HepG2 (cell line): ENCODE results near the gene AXIN2. TPM values are rescaled to one million over a fixed set of nuclear protein-coding genes. Genes with fewer than 3 reads are reported as not detected.

Source experiments
- ATAC-seq: fragments of 200-7000 bp; cut with Tn5 transposase; 3 replicates; pipeline ENCODE4 v1.9.1; 2020; ENCODE audit warnings: mild to moderate bottlenecking, moderate library complexity
- BruUV-seq: library from RNA; stranded (reverse); fragments of 400-500 nt; replicated peaks from 2 replicates; lab custom pipeline; 2021; lab: Mats Ljungman, UMichigan
- CTCF ChIA-PET: fragments of 300-600 bp; formaldehyde crosslinking; extraction: SDS; loops from one replicate; lab custom pipeline; 2021; ENCODE audit warnings: low total read pairs, inconsistent platforms, low intra/inter-chr PET ratio; lab: Yijun Ruan, JAX
- POLR2A ChIA-PET: fragments of 350-600 bp; sonication (Branson Sonifier 250); formaldehyde crosslinking; loops from one replicate; lab custom pipeline; 2020; ENCODE audit warnings: antibody characterized with exemption, inconsistent platforms; lab: Yijun Ruan, JAX
- DNase-seq: peaks from one replicate; pipeline ENCODE4 v3.0.0-alpha.2; 2015; ENCODE audit warnings: low spot score
- FAIRE-seq: peaks from 3 replicates; lab custom pipeline; 2011; peaks lifted over from hg19 to GRCh38; lab: Jason Lieb, UNC
- H2AFZ ChIP-seq: one replicate; pipeline ENCODE4 v1.6.1; 2011; ENCODE audit warnings: low read length, inconsistent platforms
- H3K27ac ChIP-seq: fragments of 300-600 bp; 3 replicates; pipeline ENCODE4 v1.8.0; 2011; ENCODE audit warnings: mixed run types, mild to moderate bottlenecking, mixed read lengths, low read length, inconsistent platforms; ENCODE audit not compliant: insufficient read depth; ENCODE audit errors: extremely low read length
- H3K27me3 ChIP-seq, 2 experiments: fragments of 200-600 bp in 1 of 2; 2 replicates in 1 of 2; 3 replicates in 1 of 2; pipeline versions ENCODE4 v1.6.0 to v1.8.0; 2011; ENCODE audit warnings: low read length in 2 of 2, mild to moderate bottlenecking in 2 of 2, moderate library complexity in 2 of 2, inconsistent platforms in 1 of 2; ENCODE audit not compliant: insufficient read depth in 2 of 2, control insufficient read depth in 1 of 2
- H3K36me3 ChIP-seq, 2 experiments: fragments of 200-600 bp in 1 of 2; replicated peaks in 1 of 2; 2 replicates in 1 of 2; 3 replicates in 1 of 2; pipeline versions ENCODE4 v1.5.1 to v1.8.0; 2011; ENCODE audit warnings: low read length in 2 of 2, inconsistent platforms in 1 of 2; ENCODE audit not compliant: insufficient read depth in 2 of 2, control insufficient read depth in 1 of 2
- H3K4me1 ChIP-seq: 2 replicates; pipeline ENCODE4 v1.5.1; 2012; ENCODE audit warnings: low read length, inconsistent platforms; ENCODE audit not compliant: insufficient read depth
- H3K4me2 ChIP-seq: 2 replicates; pipeline ENCODE4 v1.6.0; 2011; ENCODE audit warnings: low read depth, low read length, inconsistent platforms
- H3K4me3 ChIP-seq, 3 experiments: fragments of 200-600 bp in 1 of 3; sonication (generic), shearing (Covaris generic) in 1 of 3; replicated peaks in 1 of 3; 2 replicates each; pipeline ENCODE4 v1.5.1; 2011 to 2016; ENCODE audit warnings: low read length in 3 of 3, inconsistent platforms in 2 of 3, low read depth in 2 of 3, mild to moderate bottlenecking in 2 of 3, control low read depth in 1 of 3, mixed read lengths in 1 of 3; ENCODE audit not compliant: insufficient read depth in 1 of 3
- H3K79me2 ChIP-seq: one replicate; pipeline ENCODE4 v1.6.1; 2011; ENCODE audit warnings: low read length, inconsistent platforms; ENCODE audit not compliant: insufficient read depth
- H3K9ac ChIP-seq: 2 replicates; pipeline ENCODE4 v1.6.0; 2011; ENCODE audit warnings: mild to moderate bottlenecking, low read depth, low read length, inconsistent platforms; ENCODE audit not compliant: insufficient read depth
- H3K9me3 ChIP-seq: 2 replicates; pipeline ENCODE4 v1.5.1; 2012; ENCODE audit warnings: mild to moderate bottlenecking, low read length
- H4K20me1 ChIP-seq: 2 replicates; pipeline ENCODE4 v1.6.0; 2011; ENCODE audit warnings: inconsistent platforms, mild to moderate bottlenecking, low read length, moderate library complexity; ENCODE audit not compliant: insufficient read depth
- CEBPB ChIP-seq: IDR thresholded peaks from 2 replicates; pipeline ENCODE4 v1.6.1; 2011; ENCODE audit warnings: low read depth, low read length, improper control_type of control experiment, borderline replicate concordance
- CEBPG ChIP-seq: IDR thresholded peaks from 2 replicates; pipeline ENCODE4 v1.6.1; 2016
- GATAD2A ChIP-seq: IDR thresholded peaks from 2 replicates; pipeline ENCODE4 v1.6.1; 2016
- HMG20A ChIP-seq: IDR thresholded peaks from 2 replicates; pipeline ENCODE4 v1.6.1; 2016; ENCODE audit warnings: borderline replicate concordance
- KDM5A ChIP-seq: fragments of 200-600 bp; sonication (generic); IDR thresholded peaks from 2 replicates; pipeline ENCODE4 v1.7.0; 2018; ENCODE audit warnings: antibody characterized with exemption, mild to moderate bottlenecking, low read length, borderline replicate concordance
- MTA1 ChIP-seq: sonication (generic); formaldehyde crosslinking; IDR thresholded peaks from 2 replicates; pipeline ENCODE4 v1.4.0; 2020; ENCODE audit warnings: missing genetic modification reagents, mild to moderate bottlenecking, borderline replicate concordance
- RFXAP ChIP-seq: sonication (generic); formaldehyde crosslinking; IDR thresholded peaks from 2 replicates; pipeline ENCODE4 v1.4.0; 2020; ENCODE audit warnings: missing genetic modification reagents, borderline replicate concordance
- TCF7 ChIP-seq: sonication (generic); IDR thresholded peaks from 2 replicates; pipeline ENCODE4 v1.6.1; 2016; ENCODE audit warnings: antibody characterized with exemption, low read depth
- ZNF12 ChIP-seq: sonication (generic); formaldehyde crosslinking; IDR thresholded peaks from 2 replicates; pipeline ENCODE4 v1.5.0; 2020; ENCODE audit warnings: missing genetic modification reagents
- WGBS: methylation state at CpG from one replicate; pipeline ENCODE4 v1.1.6; 2017; ENCODE audit warnings: low lambda C conversion rate; 5-methylcytosine and 5-hydroxymethylcytosine counted together
- in situ Hi-C: cut with HindIII; loops from 2 replicates; pipeline ENCODE4 v1.10.0; 2017; ENCODE audit warnings: low pct_unique_long_range_greater_than_20kb; ENCODE audit not compliant: extremely low pct_ligation_motif_present
- intact Hi-C: fragments of 100-400 bp; cut with micrococcal nuclease; formaldehyde crosslinking; loops from one replicate; pipeline ENCODE4 v1.10.0; 2022; ENCODE audit not compliant: unreplicated experiment
- polyA plus RNA-seq, 8 experiments: library from polyadenylated mRNA; depleted of rRNA in 3 of 8; stranded (reverse) in 7 of 8; unstranded in 1 of 8; fragments of >200 nt; fragmentation: Illumina TruSeq in 4 of 8; extraction: Trizol in 4 of 8; gene quantifications; 2 replicates each; pipeline versions ENCODE4 v1.2.1 to v1.2.3, GENCODE V29; 2011 to 2016; ENCODE audit warnings: low read depth in 4 of 8, missing spikeins in 1 of 8, mixed read lengths in 1 of 8; ENCODE audit not compliant: insufficient read depth in 1 of 8
- total RNA-seq, 5 experiments: library from RNA; depleted of rRNA; stranded (reverse); fragments of >200 nt; fragmentation: Illumina TruSeq; extraction: Trizol; gene quantifications; 2 replicates each; pipeline ENCODE4 v1.2.3, GENCODE V29; 2016; ENCODE audit warnings: low read depth in 1 of 5
- TF ChIP-seq, protein P1 (sequence below): IDR thresholded peaks from 2 replicates; pipeline ENCODE4 v1.4.0; 2020; ENCODE audit warnings: mild to moderate bottlenecking, missing genetic modification reagents

Gene AXIN2
- total and polyA plus RNA-seq, 2 of the 13 experiments (the other 11 are each of a cell fraction or from before 2014, with no cell fraction given): 58.6 to 63.4 TPM

DNA sequence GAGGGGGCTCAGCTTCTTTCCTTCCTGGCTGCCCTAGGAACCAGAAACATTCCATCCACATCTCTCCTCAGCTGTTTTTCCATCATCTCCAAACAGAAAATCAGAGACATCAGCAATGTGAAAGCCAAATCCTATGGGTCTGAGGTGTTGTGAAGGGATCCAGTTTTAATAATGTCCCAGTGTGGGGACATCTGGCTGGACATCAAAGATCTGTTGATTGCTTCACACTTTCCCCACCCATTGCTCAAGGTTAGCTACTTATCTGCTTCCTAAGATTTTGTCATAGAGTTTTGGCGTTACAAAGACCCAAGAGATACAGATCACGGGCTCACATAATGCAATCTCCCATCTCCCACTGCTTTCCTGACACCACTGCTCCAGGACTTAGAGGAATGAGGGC is 47.8 kb upstream of the AXIN2 start:
- Histone ChIP-seq H3K36me3 (no peaks in the 10 kb centered on the region), H4K20me1 (no peaks in the 10 kb centered on the region), H3K27ac (no peak overlapping the region), H3K79me2 (no peaks in the 10 kb centered on the region), H3K4me1 (peaks cover 15% of the 10 kb centered on the region), H3K9me3 (no peaks in the 10 kb centered on the region), H3K4me3 (no peak overlapping the region), H2AFZ (no peak overlapping the region), H3K27me3 (no peaks in the 10 kb centered on the region), H3K9ac (no peak overlapping the region), H3K4me2 (no peak overlapping the region)
- TF ChIP-seq, protein P1, sequence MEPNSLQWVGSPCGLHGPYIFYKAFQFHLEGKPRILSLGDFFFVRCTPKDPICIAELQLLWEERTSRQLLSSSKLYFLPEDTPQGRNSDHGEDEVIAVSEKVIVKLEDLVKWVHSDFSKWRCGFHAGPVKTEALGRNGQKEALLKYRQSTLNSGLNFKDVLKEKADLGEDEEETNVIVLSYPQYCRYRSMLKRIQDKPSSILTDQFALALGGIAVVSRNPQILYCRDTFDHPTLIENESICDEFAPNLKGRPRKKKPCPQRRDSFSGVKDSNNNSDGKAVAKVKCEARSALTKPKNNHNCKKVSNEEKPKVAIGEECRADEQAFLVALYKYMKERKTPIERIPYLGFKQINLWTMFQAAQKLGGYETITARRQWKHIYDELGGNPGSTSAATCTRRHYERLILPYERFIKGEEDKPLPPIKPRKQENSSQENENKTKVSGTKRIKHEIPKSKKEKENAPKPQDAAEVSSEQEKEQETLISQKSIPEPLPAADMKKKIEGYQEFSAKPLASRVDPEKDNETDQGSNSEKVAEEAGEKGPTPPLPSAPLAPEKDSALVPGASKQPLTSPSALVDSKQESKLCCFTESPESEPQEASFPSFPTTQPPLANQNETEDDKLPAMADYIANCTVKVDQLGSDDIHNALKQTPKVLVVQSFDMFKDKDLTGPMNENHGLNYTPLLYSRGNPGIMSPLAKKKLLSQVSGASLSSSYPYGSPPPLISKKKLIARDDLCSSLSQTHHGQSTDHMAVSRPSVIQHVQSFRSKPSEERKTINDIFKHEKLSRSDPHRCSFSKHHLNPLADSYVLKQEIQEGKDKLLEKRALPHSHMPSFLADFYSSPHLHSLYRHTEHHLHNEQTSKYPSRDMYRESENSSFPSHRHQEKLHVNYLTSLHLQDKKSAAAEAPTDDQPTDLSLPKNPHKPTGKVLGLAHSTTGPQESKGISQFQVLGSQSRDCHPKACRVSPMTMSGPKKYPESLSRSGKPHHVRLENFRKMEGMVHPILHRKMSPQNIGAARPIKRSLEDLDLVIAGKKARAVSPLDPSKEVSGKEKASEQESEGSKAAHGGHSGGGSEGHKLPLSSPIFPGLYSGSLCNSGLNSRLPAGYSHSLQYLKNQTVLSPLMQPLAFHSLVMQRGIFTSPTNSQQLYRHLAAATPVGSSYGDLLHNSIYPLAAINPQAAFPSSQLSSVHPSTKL: 0 out of 2 replicates have a peak, but pooled peaks have one; percentile 17
- peak; percentile 56; the same call in 1 of the 2 replicates for TF ChIP-seq HMG20A (CRISPR knock-in tag)
- TF ChIP-seq ZNF12: 0 out of 2 replicates have a peak, but pooled peaks have one; percentile 41
- peak; percentile 49 for TF ChIP-seq CEBPG (CRISPR knock-in tag)
- 0 out of 2 replicates have a peak, but pooled peaks have one; percentile 17 for TF ChIP-seq GATAD2A (CRISPR knock-in tag)
- TF ChIP-seq KDM5A: no peak
- TF ChIP-seq RFXAP (CRISPR knock-in tag): no peak
- no peak for TF ChIP-seq MTA1 (CRISPR knock-in tag)
- peak; percentile 78; the same call in 1 of the 2 replicates for TF ChIP-seq CEBPB
- TF ChIP-seq TCF7: peak; percentile 41
- ChIA-PET POLR2A (interaction anchor here (1.2 kb wide), 1 partner anchor 12 kb away, joined by 3 read pairs; no protein-coding TSS in a partner anchor), CTCF (no interaction called here)
- 9% methylated on average over 2 of the region's 2 CpGs for WGBS
- BruUV-seq: no TSS peak
- FAIRE-seq (no peak), DNase-seq (peak; percentile 53), ATAC-seq (no peak)
- in situ Hi-C loops (no loop called here), intact Hi-C loops (no loop called here)
